Fibroblast of pulmonary artery (primary cell): ENCODE results near the gene CA10.

Experiments
- DNase-seq: peaks from one replicate; pipeline ENCODE4 v3.0.0-alpha.2; 2010; ENCODE audit warnings: low read depth
- H3K4me3 ChIP-seq: replicated peaks from 2 replicates; pipeline ENCODE4 v1.5.1; 2011; ENCODE audit warnings: low read depth, mild to moderate bottlenecking, control low read depth, low read length, moderate library complexity
- TF ChIP-seq, protein P1 (sequence below): IDR thresholded peaks from 2 replicates; pipeline ENCODE4 v1.5.1; 2011; ENCODE audit warnings: mild to moderate bottlenecking, control low read depth, low read length, inconsistent platforms; ENCODE audit errors: missing control alignments

The CA10 gene

DNA sequence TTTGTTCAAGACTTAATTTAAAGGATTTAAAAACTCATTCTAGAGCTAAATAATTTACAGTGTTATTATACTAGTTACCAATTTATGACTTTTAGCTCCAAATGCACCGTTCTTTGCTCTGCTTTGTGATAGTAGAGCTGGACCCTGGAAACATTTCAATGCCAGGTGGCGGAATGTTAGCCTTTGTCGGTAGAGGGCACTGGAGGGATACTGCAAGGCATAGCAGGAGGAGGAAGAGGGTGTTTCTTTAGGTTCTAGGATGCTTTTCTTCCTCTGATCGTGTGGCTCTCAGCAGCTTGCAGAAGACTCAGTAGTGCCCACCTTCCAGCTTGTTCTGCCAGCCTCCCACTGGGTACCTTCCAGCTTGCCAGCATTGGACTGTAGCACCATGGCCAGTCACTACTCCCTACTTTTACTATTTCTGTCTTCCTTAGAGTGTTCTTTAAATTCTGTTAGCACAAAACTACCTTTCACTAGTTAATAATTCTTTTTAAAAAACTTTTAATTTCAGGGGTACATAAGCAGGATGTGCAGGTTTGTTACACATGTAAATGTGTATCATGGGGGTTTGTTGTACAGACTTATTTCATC, 572.9 kb downstream of the CA10 start:
- TF ChIP-seq, protein P1, sequence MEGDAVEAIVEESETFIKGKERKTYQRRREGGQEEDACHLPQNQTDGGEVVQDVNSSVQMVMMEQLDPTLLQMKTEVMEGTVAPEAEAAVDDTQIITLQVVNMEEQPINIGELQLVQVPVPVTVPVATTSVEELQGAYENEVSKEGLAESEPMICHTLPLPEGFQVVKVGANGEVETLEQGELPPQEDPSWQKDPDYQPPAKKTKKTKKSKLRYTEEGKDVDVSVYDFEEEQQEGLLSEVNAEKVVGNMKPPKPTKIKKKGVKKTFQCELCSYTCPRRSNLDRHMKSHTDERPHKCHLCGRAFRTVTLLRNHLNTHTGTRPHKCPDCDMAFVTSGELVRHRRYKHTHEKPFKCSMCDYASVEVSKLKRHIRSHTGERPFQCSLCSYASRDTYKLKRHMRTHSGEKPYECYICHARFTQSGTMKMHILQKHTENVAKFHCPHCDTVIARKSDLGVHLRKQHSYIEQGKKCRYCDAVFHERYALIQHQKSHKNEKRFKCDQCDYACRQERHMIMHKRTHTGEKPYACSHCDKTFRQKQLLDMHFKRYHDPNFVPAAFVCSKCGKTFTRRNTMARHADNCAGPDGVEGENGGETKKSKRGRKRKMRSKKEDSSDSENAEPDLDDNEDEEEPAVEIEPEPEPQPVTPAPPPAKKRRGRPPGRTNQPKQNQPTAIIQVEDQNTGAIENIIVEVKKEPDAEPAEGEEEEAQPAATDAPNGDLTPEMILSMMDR, result no peak
- DNase-seq, result no peak
- H3K4me3 ChIP-seq, result no peak overlapping the region

DNA sequence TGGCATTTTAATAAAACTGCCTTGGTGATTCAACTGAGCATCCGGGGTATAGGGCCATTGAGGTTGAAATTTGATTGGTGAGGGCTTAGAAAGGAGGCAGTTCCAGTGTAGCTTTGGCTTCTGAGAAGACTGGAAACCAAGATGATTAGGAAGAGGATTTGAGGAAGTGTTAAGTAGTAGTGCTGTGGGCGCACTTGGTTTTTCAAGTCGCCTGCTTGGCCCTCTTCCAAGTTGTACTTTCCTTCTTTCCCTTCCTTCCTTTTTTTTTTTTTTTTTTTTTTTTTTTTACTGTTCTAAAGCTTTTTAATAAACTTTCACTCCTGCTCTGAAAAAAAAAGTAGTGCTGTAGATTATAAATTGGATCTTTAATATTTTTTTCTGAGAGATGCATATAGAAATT, 577.6 kb downstream of the CA10 start:
- no peak overlapping the region for H3K4me3 ChIP-seq
- DNase-seq, result no peak
- TF ChIP-seq, protein P1, result no peak
